ENCODE data around the gene RASGRF2.

The RASGRF2 gene, protein sequence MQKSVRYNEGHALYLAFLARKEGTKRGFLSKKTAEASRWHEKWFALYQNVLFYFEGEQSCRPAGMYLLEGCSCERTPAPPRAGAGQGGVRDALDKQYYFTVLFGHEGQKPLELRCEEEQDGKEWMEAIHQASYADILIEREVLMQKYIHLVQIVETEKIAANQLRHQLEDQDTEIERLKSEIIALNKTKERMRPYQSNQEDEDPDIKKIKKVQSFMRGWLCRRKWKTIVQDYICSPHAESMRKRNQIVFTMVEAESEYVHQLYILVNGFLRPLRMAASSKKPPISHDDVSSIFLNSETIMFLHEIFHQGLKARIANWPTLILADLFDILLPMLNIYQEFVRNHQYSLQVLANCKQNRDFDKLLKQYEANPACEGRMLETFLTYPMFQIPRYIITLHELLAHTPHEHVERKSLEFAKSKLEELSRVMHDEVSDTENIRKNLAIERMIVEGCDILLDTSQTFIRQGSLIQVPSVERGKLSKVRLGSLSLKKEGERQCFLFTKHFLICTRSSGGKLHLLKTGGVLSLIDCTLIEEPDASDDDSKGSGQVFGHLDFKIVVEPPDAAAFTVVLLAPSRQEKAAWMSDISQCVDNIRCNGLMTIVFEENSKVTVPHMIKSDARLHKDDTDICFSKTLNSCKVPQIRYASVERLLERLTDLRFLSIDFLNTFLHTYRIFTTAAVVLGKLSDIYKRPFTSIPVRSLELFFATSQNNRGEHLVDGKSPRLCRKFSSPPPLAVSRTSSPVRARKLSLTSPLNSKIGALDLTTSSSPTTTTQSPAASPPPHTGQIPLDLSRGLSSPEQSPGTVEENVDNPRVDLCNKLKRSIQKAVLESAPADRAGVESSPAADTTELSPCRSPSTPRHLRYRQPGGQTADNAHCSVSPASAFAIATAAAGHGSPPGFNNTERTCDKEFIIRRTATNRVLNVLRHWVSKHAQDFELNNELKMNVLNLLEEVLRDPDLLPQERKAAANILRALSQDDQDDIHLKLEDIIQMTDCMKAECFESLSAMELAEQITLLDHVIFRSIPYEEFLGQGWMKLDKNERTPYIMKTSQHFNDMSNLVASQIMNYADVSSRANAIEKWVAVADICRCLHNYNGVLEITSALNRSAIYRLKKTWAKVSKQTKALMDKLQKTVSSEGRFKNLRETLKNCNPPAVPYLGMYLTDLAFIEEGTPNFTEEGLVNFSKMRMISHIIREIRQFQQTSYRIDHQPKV (N-terminal part only)

DNA sequence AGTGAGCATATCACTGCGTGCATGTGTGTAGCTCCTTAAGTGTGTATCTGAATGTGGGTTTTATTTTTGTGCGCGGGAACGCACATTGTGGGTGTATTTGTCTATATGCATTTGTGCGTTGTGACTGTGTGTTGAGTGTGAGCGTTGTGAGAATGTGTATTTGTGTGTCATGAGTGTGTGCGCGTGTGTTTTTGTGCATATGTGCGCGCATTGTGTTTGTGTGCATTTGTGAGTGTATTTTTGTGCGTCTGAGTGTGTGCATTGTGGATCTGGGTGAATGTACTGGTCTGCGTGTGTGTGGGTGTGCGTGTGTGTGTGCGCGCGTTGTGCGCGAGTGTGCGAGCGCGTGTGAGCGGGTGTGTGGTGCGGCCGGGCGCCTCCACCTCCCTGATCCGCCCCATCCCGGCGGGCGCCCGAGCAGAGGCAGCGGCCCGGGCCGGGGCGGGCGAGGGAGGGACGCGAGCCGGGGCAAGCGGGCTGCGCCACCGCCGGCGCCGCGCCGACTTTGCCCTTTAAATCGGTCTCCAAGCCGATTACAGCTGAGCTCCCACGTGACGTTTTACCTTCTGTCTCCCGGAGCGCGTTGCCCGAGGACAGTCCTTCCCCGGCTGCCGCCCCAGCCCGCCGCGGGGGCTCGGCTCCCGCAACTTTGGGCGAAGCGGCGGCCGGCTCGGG lies at the start of gene RASGRF2:
Gene RASGRF2 (plus strand): TSS at position 596 of the 675 bp plus-strand sequence. CDS start 376 bp downstream, outside the sequence.
- DNase-seq (ENCODE audit: low spot score), result peak; percentile 75

DNA sequence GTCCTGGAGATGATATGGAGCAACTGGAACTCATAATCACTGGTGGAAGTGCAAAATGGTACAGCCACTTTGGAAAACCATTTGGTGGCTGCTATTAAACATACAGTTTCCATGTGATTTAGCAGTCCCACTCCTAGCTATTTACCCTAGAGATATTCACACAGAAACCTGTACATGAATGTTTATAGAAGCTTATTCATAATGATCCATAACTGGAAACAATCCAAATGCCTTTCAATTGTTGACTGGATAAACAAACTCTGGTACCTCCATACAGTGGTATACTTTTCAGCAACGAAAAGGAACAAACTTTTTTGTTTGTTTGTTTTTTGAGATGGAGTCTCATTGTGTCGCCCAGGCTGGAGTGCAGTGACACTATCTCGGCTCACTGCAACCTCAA lies 47.7 kb upstream of the RASGRF2 start:
- no peak for DNase-seq (ENCODE audit: low spot score)

DNA sequence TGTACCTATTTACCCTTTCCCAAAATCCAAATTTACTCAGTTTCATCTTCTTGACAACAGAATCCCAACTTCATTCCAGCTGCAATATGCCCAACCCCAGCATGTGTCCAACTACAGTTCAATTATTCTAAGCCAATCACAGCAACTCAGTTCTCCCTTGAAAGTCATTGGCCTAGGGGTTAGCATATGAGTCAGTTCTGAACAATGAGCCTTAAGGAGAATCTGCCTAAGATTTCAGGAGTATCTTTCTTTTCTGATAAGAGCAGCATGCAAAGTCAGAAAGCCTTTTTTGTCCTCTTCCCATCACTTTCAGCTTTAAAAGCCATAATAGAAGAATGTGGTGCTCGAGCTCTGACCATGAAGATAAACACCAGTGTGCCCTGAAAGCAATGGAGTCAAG lies 44.4 kb upstream of the RASGRF2 start:
- DNase-seq (ENCODE audit: low spot score), result no peak

DNA sequence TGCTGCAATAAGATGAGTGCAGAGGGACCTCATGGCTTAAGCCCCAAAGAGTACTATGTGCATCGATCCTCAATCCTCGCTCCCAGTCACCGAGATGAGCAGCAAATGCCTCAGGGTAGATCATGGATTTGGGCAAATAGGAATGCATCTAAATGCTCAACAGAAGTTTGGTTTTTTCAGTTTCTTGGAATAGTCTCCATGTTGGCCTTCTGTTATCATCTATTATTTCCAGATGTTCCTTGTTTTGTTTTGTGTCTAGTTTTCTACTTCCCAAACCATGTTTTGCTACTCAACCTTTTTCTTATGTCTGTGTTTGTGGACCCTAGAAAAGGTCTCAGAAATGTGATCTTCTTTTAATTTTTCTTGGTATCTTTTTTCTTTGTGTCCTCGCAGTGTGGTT lies 43.5 kb upstream of the RASGRF2 start:
- no peak for DNase-seq (ENCODE audit: low spot score)

DNA sequence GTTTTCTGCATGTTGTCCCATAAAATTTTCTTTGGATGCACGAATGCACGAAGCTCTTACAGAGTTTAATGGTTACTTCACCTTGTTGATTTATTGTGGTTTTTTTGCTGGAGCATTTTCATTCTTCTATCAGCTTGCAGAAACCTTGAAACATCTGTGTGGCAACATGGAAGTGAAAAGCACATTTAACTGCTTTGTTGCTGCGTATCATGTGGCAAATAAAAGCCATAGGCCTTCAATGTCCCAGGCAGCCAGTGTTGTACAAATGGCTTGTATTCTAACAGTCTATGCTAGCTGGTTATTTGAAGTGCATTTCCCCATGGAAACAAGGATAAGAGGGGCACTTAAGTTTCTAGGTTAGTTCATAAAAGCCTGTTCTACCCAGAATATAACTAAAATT lies 42.5 kb upstream of the RASGRF2 start:
- DNase-seq (ENCODE audit: low spot score), result no peak

DNA sequence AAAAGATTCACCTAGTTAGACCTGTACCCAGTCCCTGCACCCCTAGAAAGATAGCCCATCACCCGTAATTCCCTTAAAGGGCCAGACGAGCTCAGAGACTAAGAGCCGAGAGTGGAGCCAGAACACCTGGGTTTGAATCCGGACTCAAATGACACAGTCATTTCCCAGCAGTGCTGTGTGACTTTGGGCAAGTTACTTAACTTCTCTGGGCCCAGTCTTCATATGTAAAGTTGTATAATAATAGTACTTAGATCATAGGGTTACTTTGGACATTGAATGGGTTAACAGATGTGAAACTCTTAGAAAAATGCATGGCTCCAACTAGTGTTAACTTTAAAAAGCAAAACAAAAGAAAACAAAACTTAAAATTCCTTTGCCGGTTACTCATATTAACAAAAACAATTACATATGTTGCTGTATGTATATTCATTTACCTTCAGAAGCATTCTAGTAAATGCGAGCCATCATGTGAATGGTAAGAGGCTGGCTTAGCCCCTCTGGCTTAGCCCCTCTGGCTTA lies 40.4 kb upstream of the RASGRF2 start:
- no peak for DNase-seq (ENCODE audit: low spot score)

DNA sequence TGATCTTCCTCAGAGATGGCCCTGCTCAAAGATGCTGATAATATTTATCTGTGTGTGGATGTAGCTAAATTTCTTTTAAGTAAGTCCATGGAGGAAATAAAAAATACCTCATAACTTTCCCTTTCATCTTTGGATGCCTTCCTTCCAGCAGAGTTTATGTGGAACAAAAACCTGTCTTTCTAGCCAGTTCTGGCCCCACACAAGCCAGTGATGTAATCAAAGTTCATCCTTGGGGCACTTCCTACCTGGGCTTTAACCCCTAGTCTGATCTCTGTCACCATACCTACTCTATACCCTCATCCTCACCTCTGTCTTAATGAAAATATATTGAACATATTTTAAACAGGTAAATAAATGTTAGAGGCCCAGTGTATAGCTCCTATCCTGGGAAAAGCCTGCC lies 39.8 kb upstream of the RASGRF2 start:
- no peak for DNase-seq (ENCODE audit: low spot score)

DNA sequence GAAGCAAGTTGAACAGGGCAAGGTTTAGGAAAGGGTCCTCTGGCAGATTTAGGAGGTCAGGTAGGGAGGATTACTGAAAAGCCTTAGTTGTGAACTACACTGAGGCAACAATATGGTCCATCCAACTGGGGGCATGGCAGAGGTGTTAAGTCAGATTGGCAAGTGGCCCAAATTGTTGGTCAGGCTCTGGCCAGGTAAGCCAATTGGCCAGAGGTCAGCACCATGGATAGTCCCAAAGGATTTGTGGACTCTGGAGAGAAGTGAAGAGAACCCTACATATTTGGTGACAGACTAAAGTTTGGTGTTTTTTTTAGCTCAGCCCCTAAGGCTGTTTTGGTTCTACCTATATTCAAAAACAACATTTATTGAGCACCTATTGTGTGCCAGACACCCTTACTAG lies 39.1 kb upstream of the RASGRF2 start:
- no peak for DNase-seq (ENCODE audit: low spot score)

DNA sequence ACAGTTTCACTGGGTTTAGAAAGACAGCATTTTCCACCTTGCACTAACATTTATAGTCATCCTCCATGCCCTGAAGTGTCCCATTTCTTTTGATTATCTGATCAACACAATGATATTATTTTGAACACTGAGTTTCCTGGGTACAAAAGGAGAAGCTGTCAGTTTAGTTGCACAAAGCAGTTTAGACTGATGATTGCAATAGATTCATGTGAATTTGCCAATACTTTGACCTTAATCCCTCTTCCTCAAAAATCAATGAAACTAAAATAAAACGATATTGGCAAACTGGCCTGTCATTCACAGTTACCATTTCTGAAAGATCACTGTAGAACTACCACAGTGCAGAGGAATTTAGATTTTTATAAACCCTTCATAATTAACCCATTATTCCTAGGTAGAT lies 34.2 kb upstream of the RASGRF2 start:
- no peak for DNase-seq (ENCODE audit: low spot score)

DNA sequence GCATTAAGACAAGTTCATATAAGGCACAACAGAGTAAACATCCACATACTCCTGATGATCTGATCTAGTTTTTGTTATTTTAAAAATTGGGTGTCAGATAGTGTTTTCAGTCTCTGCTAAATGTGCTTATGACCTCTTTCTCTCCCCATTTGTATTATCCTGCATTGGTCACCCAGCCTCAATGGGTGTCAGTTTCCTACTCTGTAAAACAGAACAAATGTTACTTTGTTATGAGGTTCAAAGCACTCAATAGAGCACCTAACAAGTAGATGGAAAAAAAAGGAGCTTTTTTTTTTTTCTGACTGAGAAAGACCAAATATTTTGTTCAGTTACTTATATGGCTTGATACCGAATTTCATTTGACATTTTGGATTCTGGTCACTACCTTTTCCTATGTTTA lies 33.6 kb upstream of the RASGRF2 start:
- DNase-seq (ENCODE audit: low spot score), result no peak

DNA sequence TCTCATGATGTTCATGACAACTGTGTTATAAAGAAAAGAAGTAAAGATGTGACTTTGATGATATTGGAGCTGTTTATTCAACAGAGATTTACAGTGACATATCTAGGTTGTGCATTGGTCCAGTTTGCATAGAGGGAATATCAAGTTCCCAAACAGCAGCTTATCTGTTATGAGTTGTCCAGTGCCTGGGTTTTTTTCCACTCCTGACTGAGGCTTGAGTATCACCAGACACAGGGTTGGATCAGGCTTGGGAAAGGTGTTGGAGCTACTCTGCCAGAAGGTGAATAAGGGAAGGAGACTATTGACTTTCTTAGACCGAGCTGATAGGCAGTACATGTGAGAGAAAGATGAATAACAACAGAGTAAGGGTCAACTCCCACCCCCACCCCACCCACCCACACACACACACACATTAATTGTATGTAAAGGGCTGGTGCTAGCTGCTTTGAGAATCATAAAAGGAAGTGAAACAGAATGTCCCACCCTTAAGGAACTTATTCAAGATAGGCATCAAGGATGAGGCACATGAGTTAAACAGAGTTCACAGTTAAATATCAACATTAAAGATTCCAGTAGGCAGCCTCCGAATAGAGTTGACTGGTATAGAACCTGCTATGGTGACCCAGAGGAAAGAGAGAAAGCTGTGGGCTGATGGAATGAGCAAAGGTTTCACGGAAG lies 33.0 kb upstream of the RASGRF2 start:
- DNase-seq (ENCODE audit: low spot score), result no peak

DNA sequence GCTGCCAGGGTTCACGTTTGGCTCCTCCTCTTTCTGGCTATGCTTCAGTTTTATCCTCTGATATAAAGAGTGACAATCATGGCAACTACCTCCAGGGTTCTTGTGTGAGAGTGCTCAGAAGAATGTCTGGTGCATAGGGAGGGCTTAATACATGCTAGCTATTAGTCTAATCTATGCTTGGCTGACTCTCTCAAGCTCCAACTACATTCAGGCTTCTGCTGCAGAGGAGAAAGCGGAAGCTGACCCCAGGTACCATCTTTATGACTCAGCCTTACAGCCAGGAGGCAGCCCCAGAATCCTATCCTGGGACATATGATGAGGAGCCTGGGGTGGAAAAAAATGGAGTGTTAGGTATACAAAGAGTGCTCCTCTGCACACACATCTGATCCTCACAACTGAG lies 32.1 kb upstream of the RASGRF2 start:
- no peak for DNase-seq (ENCODE audit: low spot score)

DNA sequence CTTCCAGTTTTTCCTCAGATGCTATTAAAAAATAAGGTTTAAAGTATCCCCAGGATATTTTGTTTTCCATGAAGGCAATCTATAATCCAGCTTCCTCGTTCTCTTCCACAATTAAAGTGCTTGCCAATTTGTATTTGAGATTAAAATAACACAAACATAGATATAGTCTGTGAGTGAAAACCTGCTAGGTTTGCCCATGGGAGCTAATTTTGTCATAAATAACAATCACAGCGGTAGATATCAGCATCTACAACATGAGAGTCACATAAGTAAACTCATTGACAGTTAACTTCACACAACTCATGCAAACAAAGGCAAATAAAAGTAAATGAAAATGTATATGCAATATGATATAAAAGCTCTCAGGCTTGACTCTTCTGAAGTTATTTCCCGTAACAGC lies 29.2 kb upstream of the RASGRF2 start:
- DNase-seq (ENCODE audit: low spot score), result no peak

DNA sequence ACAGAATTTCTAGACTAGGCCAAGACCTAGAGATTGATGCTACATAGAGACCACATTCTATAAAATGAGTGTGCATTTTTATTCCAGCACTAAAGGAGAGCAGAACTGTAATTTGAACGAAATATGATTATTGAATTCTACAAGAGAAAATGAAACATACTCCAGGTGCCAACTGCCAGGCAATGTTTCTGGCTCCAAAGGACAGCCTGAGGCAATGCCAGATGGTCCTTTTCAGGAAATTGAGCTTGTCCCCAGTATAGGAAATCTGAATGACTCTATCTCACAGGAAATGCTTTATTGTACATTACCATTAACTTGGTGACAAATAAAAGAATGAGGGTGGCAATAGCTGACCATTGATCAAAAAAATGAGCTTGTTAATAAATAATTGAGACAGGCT lies 28.8 kb upstream of the RASGRF2 start:
- DNase-seq (ENCODE audit: low spot score), result no peak

DNA sequence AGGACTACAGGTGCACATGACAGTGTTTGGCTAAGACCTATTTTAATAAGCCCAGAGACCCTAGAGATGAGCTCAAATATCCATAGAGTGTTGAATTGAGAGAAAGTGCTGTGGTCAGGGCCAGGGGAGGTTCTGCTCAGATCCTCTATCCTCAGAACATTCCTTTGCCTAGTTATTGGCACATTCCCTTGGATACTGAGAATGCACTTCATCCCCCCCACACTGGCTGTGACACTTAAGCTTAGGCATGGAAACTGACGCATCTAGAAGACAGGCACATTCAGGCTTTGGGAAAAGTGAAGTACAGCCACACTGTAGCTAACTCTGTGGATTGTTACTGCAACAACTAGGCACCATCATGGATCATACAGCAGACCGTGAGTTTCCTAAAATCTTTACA lies 27.1 kb upstream of the RASGRF2 start:
- no peak for DNase-seq (ENCODE audit: low spot score)

DNA sequence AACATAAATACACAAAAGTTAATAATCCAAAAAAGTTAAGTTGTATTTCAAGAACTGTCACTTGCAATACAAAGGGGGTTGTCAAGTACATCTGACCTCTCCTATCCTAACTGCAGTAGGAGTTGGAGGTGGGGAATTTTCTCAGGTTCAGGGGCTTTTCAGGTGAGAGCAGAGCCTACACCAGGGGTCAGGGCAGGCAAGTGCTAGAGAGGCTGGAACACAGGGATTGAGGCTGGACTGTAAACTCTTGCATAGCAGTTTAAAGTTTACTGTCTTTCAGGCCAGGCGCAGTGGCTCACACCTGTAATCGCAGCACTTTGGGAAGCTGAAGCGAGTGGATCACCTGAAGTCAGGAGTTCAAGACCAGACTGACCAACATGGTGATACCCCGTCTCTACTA lies 25.4 kb upstream of the RASGRF2 start:
- no peak for DNase-seq (ENCODE audit: low spot score)

DNA sequence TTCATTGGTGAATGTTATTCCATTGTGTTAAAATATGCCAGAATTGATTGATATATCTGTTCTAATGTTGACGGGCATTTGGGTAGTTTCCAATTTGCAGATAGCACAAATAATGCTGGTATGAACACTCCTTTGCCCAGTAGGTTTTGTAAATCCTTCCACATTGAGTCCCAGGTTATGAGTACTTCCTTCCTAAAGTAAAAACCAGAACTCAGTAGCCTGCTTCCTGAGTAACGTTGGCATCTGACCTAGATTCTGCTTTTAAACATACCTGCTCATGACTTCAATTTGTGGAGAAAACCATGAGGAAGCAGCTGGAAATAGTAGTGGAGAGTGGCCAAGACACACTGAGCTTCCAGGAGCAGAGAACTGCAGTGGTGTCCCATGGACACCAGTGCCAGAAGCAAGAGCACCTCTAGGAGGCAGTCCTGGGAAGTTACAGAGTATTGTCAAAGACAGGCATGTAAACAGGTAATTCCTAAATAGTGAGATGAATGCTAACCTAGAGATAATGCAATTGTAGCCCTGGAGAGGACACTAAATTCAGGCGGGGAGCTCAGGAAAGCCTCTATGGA lies 24.3 kb upstream of the RASGRF2 start:
- DNase-seq (ENCODE audit: low spot score), result no peak

DNA sequence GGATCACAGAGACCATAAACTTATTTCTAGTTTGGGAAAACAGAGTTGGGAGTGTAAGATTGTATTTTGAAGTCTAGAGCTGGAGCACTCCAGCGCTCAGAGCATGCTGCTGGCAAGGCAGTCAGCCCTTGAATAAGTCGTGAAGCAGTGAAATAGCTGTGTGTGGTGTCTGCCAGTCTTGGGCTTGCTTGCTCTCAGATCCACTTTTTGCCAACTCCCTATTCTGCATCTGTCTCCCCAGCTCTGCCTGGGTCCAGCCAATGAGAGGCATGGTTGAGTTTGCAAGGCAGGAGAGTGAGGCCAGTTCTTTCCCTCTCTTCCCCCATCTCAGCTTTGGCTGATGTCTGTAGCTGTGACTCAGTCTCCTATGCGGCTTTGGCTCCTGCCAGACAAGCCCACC lies 23.3 kb upstream of the RASGRF2 start:
- no peak for DNase-seq (ENCODE audit: low spot score)

DNA sequence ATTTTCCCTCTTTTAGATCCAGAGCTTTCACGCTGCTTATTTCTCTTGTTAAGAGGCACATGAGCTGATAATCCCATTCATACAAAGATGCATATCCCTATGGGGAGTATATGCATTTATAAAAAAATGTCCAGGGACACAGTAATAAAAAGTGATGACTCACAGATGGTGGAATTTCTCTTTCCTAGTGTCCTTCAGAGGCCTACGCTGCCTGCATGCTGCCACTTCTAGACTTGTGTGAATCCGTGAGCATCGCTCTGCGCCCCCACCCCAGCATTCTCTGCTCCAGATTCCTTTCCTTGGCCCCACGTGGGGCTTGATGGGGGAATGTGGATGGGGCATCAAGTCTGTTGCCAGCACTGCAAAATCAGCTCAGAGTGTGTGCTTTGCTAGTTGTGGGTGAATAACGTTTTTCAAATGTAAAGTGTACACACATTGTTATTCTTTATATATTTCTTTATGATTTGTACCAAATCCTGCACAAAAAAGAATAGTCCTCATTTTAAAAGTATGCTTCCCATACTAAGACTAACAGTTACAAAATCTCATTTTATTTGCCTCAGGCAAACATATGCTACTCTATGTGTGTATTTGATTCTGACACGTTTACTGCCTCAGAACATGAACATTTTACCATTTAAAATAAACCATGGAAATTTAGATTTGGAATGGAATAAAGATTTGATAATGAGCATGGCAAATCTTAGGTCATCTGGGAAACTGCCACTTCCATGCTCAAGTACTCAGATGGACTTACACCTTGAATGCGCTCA lies 22.4 kb upstream of the RASGRF2 start:
- no peak for DNase-seq (ENCODE audit: low spot score)

DNA sequence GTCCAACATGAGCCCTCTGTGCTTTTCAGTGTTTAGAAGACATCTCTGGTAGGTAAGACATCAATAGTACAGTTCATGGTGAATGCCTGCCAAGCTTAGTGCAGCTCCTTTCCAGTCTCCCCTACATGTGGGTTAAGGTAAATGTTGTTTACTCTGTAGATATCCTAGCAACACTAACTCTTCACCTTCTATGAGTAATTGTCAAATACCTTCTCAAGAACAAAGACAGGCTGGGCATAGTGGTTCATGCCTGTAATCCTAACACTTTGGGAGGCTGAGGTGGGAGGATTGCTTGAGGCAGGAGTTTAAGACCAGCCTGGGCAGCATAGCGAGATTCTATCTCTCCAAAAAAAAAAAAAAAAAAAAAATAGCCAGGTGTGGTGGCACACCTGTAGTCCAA lies 18.7 kb upstream of the RASGRF2 start:
- no peak for DNase-seq (ENCODE audit: low spot score)
